ENCODE measurements around the gene GLB1L2.

DNA sequence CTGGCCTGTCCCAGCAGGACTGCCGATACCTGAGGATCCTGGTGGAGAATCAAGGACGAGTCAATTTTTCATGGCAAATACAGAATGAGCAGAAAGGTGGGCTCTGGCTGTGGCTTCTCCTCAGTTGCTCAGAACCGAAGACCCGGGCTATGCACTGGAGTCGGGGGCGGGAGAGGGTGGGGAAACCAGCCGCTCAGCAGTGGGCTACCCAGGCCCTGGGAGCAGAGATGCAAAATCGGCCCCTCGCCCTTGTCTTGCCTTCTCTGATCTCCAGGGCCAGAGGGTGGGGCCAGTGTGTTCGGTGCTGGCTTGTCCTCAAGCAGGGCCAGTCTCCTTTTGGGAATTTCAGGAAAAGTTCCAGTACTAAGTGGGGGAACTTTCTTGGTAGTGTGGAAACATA is 18.4 kb upstream of the GLB1L2 start:
- TF ChIP-seq EZH2 (IDR thresholded peaks at IDR 0.05; ENCODE audit: borderline replicate concordance, low read length) = no peak
- TF ChIP-seq, protein P1, sequence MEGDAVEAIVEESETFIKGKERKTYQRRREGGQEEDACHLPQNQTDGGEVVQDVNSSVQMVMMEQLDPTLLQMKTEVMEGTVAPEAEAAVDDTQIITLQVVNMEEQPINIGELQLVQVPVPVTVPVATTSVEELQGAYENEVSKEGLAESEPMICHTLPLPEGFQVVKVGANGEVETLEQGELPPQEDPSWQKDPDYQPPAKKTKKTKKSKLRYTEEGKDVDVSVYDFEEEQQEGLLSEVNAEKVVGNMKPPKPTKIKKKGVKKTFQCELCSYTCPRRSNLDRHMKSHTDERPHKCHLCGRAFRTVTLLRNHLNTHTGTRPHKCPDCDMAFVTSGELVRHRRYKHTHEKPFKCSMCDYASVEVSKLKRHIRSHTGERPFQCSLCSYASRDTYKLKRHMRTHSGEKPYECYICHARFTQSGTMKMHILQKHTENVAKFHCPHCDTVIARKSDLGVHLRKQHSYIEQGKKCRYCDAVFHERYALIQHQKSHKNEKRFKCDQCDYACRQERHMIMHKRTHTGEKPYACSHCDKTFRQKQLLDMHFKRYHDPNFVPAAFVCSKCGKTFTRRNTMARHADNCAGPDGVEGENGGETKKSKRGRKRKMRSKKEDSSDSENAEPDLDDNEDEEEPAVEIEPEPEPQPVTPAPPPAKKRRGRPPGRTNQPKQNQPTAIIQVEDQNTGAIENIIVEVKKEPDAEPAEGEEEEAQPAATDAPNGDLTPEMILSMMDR (IDR thresholded peaks at IDR 0.05; ENCODE audit: low read length) = no peak
